Activated CD8-positive, alpha-beta memory T cell treated with anti-CD3 and anti-CD28 coated beads, Interleukin-2, amount 50 U/mL, for 4 hours (primary cell): ENCODE measurements around the gene MPRIP.
"Not testable (repeated sequence)": the region's sequence is repeated elsewhere in the genome, so short reads cannot be mapped to it uniquely, and the experiment has no call there.

Source experiments
- DNase-seq: peaks from one replicate; pipeline ENCODE4 v3.0.0-alpha.2; 2020

MPRIP gene

DNA sequence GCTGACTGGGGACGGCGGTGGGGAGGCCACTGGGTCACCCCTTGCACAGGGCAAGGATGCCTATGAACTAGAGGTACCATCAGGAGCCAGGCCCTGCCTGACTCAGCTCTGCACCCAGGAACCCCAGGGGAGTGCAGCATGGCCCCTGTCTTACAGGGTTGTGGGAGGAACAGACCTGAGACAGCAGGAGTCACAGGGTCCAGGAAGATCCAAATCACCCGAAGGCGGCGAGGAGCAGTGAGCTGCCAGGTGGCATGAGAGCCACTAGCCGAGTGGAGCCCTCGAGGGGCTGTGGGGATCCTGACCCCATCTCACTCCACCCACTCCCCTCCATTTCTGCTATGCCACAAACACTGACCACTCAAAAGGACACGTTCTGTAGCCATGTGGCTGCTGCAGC is 133.1 kb downstream of the MPRIP start:
- no peak for DNase-seq

DNA sequence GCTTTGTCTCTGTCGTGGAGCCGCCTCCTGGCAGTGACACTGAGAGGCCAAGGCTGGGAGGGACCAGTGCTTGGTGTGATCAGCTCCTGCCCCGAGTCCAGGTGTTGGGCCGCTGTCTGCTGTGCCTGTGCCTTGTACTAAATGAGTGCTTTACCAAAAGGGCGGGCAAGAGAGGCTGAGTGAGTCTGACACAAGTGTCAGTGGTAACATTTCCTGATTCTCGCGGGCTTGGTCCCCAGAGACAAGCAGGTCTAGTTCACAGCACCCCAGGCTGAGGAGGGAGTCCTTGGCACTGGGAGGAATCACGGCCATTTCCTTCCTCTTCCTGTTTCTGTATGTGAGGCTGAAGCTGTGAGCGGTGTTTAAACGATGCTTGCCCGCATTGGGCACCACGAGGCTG is 133.7 kb downstream of the MPRIP start:
- no peak for DNase-seq

DNA sequence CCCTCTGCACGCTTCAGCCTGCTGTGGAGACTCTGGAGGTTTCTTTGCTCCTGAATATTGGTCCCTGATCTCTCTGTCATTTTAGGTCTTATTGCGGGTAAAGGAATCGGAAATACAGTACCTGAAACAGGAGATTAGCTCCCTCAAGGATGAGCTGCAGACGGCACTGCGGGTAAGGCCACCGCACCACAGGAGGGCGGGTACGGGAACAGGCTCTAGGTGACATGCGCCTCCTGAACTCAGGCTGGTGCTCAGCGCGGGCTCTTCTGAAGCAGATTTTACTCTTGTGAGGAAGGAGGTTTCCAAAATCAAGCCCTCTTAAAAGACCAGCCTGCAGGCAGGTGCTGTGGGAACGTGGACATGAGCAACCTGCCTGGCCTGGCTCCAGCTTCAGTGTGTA is 134.1 kb downstream of the MPRIP start:
- DNase-seq = no peak

DNA sequence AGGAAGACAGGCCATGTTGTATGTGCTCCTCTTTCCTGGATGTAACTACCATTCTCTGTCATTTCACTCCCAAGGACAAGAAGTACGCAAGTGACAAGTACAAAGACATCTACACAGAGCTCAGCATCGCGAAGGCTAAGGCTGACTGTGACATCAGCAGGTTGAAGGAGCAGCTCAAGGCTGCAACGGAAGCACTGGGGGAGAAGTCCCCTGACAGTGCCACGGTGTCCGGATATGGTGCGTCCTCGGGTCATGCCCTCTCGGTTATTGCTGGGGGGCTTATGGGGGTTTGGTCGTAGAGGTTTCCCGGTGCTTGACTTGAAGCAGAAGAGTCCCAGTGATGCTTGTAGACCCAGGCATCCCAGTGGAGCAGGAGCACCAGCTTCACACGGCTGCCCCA is 134.9 kb downstream of the MPRIP start:
- no peak for DNase-seq

DNA sequence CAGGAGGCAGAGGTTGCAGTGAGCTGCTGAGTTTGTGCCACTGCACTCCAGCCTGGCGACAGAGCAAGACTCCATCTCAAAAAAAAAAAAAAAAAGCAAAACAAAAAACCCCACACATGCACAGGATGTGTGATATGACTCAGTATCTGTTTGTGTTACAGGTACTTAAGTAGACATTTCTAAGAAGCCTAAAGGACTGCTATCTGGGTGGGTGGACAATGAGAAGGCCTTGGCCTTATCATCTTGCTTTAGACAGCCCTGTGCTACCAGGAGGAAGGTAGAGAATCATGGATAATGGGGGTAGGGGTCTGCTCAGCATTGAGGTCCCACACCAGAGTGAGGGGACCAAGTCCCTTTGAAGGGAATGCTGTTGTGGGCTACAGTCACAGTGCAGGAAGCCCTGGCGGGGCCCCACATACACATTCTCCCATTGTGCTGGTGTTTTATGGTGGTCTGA is 137.1 kb downstream of the MPRIP start:
- no peak for DNase-seq

DNA sequence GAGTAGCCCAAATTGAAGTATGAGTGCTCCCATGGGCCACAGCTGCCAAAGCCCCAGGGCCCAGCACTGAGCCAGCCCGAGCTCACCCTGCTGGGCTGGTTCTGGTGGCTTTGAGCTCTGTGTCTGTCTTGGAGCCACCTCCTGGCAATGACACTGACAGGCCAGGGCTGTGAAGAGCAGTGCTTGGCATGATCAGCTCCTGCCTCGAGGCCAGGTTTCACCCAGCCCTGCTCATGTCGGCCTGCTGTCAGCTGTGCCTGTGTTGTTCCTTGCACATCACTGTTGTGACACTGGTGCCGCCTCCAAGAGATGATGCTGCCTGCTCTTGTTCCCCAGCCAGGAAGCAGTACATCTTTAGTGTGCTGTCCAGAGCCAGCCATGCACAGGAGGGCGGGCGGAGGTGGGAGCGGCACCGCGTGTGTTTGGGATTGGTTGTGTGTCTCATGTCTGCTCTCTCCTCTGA is 137.9 kb downstream of the MPRIP start:
- no peak for DNase-seq

DNA sequence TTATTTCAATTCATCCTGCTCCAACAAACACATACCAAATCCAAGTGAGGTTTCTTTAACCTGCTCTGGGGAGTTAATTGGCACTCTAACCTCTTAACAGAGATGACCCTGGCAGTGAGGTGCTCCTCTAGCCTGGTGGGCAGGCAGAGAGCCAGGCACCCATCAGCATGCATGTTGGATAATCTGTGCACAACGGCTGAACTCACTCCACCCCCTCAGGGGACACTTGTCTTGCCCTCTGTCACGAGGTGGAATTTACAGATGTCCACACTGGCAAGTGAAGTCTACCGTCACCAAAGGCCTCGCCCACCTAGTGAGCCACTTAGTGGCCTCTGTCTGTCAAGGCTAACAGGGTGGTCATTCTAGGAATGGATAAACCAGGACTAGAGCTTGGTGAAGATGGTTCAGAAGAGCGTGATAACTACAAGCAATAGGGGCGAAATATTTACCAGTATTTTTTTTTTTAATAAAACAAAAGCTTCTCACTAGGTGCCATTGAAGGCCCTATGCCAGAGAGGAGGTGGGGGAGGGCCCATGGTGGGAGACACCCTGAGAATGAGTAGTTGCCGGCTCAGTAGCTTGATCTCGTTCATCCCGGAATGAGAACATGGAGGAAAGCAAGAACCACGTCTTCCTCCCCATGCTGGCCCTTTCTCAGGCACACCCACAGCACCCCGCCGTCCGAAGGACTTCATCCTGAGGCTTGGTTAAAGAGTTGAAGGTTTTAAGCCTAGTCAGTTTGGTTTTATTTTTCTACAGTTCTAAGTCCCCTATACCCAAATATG is 138.7 kb downstream of the MPRIP start:
- no peak for DNase-seq

DNA sequence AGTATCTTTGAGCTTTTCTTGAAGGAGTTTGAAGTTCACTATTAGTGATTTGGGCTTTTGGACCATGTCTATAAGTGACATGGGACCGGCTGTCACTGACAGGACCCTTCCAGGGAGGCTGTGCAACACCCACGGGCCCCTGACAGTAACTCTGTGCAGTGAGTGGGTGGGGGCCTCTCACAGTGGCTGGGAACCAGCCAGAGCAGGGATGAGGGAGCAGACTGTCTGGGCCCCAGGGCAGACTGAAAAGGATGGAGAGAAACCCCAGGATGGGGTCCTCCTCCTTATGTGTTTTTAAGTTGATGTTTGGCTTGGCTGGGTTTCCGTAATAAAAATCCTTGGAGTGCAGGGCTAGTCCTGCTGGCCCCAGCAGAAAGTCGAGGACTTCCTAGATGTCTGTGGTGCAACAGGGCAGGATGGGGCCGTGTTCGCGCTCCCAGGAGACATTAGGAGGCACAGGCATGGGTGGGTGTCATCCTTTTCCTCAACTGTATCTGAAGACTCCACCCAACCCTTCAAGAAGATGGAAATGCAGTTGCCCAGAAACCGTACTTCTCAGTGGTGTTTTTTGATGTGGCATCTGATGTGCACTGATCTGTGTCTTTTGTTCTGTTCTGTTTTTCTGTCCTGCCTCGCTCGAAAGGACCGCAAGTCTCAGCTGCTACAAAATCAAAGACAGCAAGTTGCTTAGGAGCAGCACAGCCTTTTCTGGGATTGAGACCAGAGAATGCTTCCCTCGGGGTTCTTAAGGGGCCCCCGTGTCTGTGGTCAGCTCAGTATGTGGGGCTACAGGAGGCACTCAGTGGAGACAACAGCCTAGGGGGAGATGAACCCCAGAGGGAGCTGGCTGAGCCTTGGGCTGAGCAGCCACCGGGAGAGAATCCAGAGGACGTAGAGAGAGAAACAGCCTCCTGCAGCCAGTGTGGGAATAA is 139.7 kb downstream of the MPRIP start:
- DNase-seq = peak; percentile 31

DNA sequence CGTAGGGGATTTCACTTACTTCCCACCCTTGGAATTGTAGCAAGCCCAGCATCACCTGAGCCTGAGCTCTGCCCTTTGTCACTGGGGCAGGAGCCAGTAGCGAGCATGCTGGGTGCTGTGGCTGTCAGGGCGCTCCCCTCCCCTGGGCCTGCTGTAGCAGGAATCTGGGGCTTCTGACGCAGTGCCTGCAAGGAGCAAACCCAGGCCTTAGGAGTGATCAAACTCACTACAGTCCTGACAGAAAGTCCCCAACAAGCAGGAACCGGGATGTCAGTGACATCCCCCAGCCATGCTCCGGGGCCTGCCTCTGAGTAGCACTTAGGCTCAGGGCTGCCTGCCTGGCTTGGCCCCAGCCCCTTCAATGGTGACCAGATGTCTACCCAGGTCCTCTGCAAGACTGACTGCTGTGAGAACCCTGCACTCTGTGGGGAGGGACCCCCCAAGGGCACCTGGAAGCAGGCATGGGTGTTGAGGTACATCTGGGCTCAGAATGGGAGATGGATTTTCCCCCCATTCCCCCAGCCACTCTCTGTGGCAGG is 140.4 kb downstream of the MPRIP start:
- DNase-seq = no peak

DNA sequence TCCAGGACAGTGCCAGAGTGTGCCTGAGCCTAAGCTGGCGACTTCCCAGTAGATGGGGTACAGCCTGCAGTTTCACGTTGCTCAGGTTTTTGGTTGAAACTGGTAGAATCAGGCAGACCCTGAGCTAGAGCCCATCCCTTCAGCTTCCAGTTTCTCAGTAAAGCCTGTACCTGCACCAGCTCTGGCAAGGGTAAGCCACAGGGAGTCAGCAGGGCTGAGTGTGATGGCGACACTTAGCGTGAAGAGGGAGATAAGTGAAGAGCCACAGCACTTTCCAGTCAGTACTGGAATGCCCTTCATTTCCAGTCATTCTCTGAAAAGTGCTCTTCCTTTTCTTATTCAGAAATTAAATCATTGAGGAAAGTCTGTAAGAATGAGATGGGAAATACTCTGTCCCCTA is 141.5 kb downstream of the MPRIP start:
- no peak for DNase-seq

DNA sequence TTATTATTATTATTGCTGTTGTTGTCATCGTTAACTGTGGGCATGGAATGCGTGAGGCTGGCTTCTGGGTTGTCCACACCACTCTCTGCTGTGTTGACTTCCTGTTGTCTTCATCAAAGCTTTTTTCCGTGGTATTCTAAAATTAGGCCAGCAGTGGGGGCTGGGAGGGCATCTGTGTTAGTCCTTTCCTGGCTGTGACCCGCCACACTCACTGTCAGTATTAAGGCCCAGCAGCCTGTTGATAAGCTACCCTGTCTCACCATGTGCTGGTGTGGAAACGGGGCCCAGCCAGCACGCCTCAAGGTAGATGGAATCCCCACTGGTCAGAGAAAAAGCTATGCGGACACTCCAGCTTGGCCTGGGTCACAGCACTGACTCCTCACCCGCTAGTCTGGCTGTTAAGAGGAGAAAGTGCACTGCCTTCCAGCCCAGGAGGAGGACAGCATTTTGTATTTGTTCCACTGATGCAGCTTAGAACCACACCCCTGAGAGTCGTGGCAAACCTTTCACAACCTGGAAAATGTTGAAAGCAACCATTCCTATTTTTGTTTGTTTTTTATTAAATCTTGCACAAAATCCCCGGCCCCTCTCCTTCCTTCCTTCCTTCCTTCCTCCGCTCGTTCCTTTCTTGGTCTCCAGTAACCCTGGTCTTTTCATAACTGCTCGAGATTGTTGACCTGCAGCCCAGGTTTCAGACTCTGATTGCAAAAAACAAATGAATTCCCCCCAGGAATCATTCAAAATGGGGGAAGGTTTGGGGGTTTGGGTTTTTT is 142.9 kb downstream of the MPRIP start:
- DNase-seq = not testable (repeated sequence)

DNA sequence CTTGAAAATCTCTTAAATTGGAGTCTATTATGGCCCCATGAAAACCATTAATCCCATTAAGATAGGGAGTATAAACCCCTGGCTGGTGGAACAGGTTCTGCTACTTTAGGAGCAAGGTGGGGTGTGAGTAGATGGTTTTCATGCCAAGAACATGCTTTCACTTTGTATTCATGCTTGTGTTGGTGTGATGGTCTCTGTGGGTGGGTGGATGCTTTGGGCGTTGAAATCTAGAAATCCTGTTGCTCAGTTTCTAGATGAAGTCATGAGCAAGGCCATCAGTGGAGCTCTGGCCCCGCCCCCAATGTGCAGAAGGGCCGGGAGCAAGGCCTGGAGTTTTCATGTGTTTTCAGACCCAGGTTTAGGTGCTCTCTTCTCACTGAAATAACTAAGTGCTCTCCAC is 143.8 kb downstream of the MPRIP start:
- DNase-seq = peak; percentile 36

DNA sequence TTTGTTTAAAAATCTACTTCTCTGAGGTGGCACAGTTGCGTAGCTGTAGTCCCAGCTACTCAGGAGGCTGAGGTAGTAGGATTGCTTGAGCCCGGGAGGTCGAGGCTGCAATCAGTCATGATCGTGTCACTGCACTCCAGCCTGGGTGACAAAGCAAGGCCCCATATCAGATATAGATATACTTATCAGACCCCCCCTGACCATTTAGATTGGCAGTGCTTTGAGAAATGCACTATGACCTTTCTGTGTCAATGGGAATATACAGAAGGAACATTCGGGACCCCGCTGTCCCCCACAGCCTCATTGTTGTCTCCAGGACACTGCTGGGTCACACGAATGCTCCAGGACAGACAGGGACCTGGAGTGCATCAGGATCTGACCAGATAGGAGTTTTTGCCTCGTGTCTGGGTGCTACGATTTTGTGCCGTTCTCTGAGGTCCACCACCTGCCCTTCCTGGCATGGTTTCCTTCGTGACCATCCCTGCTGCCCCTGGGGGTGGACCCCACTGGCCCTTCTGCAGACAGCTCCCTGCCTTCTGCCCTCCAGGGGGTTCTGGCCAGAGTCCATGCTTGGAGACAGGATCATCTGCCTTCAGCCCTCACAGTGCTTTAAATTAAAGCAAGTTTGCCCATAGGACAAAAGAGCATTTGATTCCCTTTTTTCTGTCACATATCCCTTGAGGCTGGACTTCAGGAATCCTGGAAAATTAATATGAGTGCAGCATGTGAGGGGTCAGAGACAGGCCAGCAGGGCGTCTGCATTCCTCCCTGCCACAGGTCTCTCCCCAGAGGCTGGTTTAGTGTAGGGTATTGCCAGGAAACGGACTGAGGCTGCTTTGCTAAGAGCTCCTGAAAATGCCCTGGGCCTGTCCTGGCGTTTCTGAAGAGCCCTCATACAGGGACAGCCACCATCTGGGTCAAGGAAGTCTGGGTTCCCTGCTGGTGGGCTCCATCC is 144.6 kb downstream of the MPRIP start:
- DNase-seq = no peak

DNA sequence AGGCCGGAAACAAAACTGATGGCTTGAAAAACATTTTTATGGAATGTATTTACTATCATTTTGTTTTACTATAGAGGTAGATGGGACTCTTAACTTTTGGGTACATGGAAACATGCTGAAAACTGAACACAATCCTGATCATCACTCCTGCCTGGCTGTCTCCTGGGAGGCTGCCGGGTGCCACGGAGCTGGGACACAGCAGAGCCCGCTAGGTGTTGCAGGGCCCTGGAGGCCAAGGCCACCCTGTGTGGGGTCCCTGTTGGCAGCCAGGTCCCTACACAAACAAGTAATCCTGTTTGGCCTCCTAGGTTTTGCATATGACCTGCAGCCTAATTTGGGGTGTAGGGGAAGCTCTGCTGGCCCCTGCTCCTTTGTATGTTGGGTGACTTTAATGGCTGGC is 146.3 kb downstream of the MPRIP start:
- DNase-seq = no peak

DNA sequence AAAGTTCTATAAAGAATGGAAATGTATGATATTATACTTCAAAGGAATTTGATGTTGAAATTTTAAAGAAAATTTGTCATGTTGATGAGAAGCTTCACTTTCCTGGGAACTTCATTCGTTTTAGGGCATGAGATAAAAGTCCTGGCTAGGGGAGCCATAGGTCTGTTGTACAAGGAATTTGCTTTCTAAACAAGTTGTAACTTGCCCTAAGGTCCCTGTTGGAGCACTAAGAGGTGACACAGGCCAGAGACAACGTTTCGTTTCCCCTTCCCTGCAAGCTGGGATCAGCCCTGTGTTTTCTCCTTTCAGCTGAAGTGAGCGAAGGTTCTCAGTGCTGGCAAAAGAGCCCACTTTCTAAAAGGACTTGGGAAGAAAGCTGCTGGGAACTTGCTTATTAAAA is 147.3 kb downstream of the MPRIP start:
- no peak for DNase-seq

DNA sequence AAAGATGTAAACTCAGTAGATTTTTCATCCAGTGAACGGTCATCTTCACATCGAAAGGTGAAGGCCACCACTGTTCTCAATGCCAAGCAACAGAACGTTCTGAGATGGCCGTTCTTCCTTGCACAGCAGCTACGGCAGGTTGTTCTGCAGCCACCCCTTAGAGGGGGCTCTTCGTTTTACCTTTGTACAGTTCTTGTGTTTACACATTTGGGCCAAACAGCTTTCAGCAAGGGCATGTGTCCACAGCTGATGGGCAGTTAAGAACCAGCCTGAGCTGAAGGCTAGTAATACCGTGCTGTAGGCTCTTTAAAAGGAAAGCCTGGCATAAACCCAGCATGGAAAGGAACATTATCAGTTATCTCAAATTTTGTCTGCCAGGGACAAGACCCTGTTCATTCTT is 147.9 kb downstream of the MPRIP start:
- DNase-seq = no peak

DNA sequence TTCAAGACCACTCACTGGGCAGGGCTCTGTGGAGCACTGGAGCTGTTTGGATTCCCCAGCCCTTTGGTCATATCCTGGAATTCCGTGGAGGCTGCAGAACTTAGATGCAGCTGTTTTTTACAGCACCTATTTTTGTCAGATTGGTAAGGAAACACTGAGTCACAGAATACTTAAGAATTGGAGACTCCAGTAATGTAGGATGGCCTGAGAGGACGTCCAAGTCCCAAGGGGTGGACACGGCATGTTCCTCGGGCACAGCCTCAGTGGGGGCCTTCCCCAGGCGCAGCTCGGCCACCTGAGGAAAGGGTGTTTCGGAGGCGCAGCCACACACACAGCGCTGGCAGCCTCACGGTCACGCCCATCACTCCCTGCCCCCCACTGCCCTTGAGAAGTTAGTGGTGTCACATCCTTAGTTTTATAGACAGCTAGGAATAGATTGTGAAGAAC is 149.1 kb downstream of the MPRIP start:
- no peak for DNase-seq

DNA sequence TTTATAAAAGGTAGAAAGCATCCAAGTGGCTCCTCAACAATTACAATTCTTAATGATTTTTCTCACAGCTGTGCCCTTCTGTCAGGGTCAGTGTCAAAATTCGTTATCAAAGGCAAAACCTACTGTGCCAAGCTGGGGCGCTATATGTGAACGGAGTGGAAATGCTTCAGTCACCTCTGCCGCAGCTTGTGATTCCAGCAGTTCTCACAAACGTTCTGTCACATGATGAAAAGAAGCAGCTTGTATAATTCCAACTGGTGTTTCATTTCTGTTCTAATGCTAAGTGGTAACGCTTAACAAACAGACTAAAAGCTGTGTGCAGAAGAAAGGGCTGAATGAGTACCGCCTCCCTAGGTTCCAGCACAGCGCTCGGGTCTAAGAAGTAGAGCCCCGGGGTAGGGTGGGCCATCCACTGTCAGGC is 149.7 kb downstream of the MPRIP start:
- DNase-seq = no peak

DNA sequence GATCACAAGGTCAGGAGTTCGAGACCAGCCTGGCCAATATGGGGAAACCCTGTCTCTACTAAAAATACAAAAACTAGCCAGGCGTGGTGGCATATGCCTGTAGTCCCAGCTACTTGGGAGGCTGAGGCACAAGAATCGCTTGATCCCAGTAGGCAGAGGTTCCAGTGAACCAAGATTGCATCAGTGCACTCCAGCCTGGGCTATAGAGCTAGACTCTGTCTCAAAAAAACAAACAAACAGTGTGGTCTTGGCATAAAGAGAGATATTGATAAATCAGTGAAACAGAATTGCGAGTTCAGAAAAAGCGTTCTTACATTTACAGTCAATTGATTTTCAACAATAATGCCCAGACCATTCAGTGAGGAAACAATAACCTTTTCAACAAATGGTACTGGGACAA is 153.2 kb downstream of the MPRIP start:
- not testable (repeated sequence) for DNase-seq

DNA sequence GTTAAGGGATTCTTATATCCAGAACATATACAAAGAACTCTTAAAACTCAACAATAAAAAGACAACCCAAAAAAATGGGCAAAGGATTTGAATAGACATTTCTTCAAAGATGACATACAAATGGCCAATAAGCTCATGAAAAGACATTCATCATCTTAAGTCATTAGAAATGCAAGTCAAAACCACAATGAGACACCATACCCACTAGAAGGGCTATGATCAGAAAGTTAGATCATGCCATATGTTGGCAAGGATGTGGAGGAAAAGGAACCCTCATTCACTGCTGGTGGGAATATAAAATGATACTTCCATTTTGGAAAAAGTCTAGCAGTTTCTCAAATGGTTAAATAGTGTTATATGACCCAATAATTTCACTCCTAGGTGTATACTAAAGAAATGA is 154.5 kb downstream of the MPRIP start:
- DNase-seq = no peak

DNA sequence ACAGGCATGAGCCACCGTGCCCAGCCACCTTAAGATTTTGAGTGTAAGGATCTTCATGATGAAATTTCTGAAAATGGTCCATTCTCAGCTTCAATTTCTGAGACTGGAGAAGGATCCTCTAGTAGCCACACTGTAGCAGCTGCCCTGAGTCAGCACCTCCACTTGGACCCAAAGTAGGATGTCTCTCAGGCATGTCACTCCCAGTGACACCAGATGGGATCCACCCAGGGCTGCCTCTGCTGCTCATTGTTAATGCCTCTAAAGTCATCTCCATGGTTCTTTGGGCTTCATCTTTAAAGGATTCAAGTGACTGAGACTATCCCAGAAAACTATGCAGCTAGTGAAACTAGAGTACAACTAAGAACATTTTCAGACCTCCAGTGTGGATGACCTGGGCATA is 156.0 kb downstream of the MPRIP start:
- no peak for DNase-seq

DNA sequence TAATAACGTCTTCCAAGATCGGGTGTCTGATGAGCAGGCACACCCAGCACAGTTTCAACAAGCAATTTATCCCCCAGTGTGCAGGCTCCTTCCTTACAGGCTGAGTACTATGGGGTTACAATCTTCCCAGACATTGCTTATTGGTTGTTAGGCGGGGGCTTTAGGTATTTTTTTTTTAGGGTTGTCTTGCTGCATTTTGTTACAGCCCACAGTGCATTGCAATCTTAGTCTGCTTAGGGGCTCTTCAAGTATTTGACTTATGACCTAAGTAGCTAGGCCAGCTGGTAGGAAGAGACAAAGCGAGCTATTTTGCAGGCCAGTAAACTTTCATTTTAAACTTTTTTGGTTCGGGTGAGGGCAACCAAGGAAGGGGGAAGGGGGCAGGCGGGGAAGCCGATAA is 158.1 kb downstream of the MPRIP start:
- DNase-seq = no peak
